Measurements from ENCODE around the gene CLRN3.

Gene CLRN3

GRCh38 chr10:127921753-127922145 lies 29.0 kb upstream of the CLRN3 start:
- TF ChIP-seq REST (IDR thresholded peaks at IDR 0.05; ENCODE audit: insufficient read depth in 1 of 2, low read depth in 2 of 2, low read length in 2 of 2) (no peak), POLR2AphosphoS5 (IDR thresholded peaks at IDR 0.05; ENCODE audit: low read depth, low read length) (no peak), TAF1 (IDR thresholded peaks at IDR 0.05; ENCODE audit: borderline replicate concordance, insufficient read depth, low read length) (no peak), SIN3A (IDR thresholded peaks at IDR 0.05; ENCODE audit: borderline replicate concordance, insufficient read depth, low read length) (no peak), FOXP2 (optimal IDR thresholded peaks at IDR 0.05; ENCODE audit: borderline replicate concordance, extremely low read depth, extremely low read length, insufficient read depth) (no peak)

GRCh38 chr10:127921075-127921752 lies 28.5 kb upstream of the CLRN3 start:
- no peak for TF ChIP-seq FOXP2 (optimal IDR thresholded peaks at IDR 0.05; ENCODE audit: borderline replicate concordance, extremely low read depth, extremely low read length, insufficient read depth)

- TF ChIP-seq SIN3A (IDR thresholded peaks at IDR 0.05; ENCODE audit: borderline replicate concordance, insufficient read depth, low read length) (no peak), TAF1 (IDR thresholded peaks at IDR 0.05; ENCODE audit: borderline replicate concordance, insufficient read depth, low read length) (no peak), POLR2AphosphoS5 (IDR thresholded peaks at IDR 0.05; ENCODE audit: low read depth, low read length) (no peak), FOXP2 (optimal IDR thresholded peaks at IDR 0.05; ENCODE audit: borderline replicate concordance, extremely low read depth, extremely low read length, insufficient read depth) (no peak), REST (IDR thresholded peaks at IDR 0.05; ENCODE audit: insufficient read depth in 1 of 2, low read depth in 2 of 2, low read length in 2 of 2) (no peak)
These were observed 27.7 kb upstream of the CLRN3 start for GRCh38 chr10:127920306-127921074.

- TF ChIP-seq POLR2AphosphoS5 (IDR thresholded peaks at IDR 0.05; ENCODE audit: low read depth, low read length) = no peak
- TF ChIP-seq FOXP2 (optimal IDR thresholded peaks at IDR 0.05; ENCODE audit: borderline replicate concordance, extremely low read depth, extremely low read length, insufficient read depth) = no peak
- TF ChIP-seq REST (IDR thresholded peaks at IDR 0.05; ENCODE audit: insufficient read depth in 1 of 2, low read depth in 2 of 2, low read length in 2 of 2) = no peak
- no peak for TF ChIP-seq SIN3A (IDR thresholded peaks at IDR 0.05; ENCODE audit: borderline replicate concordance, insufficient read depth, low read length)
- TF ChIP-seq TAF1 (IDR thresholded peaks at IDR 0.05; ENCODE audit: borderline replicate concordance, insufficient read depth, low read length) = no peak
These were observed 26.9 kb upstream of the CLRN3 start for GRCh38 chr10:127919418-127920271.

GRCh38 chr10:127918572-127918971 lies 25.8 kb upstream of the CLRN3 start:
- TF ChIP-seq SIN3A (IDR thresholded peaks at IDR 0.05; ENCODE audit: borderline replicate concordance, insufficient read depth, low read length) (no peak), TAF1 (IDR thresholded peaks at IDR 0.05; ENCODE audit: borderline replicate concordance, insufficient read depth, low read length) (no peak), POLR2AphosphoS5 (IDR thresholded peaks at IDR 0.05; ENCODE audit: low read depth, low read length) (no peak), REST (IDR thresholded peaks at IDR 0.05; ENCODE audit: insufficient read depth in 1 of 2, low read depth in 2 of 2, low read length in 2 of 2) (no peak), FOXP2 (optimal IDR thresholded peaks at IDR 0.05; ENCODE audit: borderline replicate concordance, extremely low read depth, extremely low read length, insufficient read depth) (no peak)

All from PFSK-1 (cell line).